ENCODE results near the gene TMEM232. TPM values are rescaled to one million over a fixed set of nuclear protein-coding genes. Genes with fewer than 3 reads are reported as not detected.

The TMEM232 gene
- total RNA-seq, 1 experiment from 2014 or later = 1.6 TPM

- Mint-ChIP-seq H3K27me3 (ENCODE audit: low read depth) (no peaks in the 10 kb centered on the region; the same call in 1 of the 2 replicates), H3K36me3 (ENCODE audit: insufficient read depth in 1 of 3, low read depth in 3 of 3) (no peaks in the 10 kb centered on the region), H3K27ac (no peak overlapping the region; a peak in 1 of 7 replicates), H3K4me3 (no peak overlapping the region), H3K9me3 (no peaks in the 10 kb centered on the region; a peak in 1 of 5 replicates), H3K4me1 (no peaks in the 10 kb centered on the region)
- H3K79me2 ChIP-seq (ENCODE audit: insufficient read depth, low read length) = no peaks in the 10 kb centered on the region
- H3K4me1 ChIP-seq (ENCODE audit: insufficient read depth, low read length) = no peaks in the 10 kb centered on the region; the same call in 1 of the 2 replicates
- H4K5ac ChIP-seq (ENCODE audit: insufficient read length, low read depth, low read length) = no peak overlapping the region
- H3K79me1 ChIP-seq (ENCODE audit: insufficient read depth, low read depth, low read length, poor library complexity, severe bottlenecking) = no peaks in the 10 kb centered on the region
- no peak overlapping the region for H2BK15ac ChIP-seq (ENCODE audit: low read depth, low read length)
- H2AK5ac ChIP-seq (ENCODE audit: insufficient read length, low read length) = no peak overlapping the region
- no peak overlapping the region for H3K56ac ChIP-seq (ENCODE audit: insufficient read length, low read depth, low read length)
- no peaks in the 10 kb centered on the region for H3K23me2 ChIP-seq (ENCODE audit: insufficient read length, low read depth, low read length, poor library complexity, severe bottlenecking)
- H3T11ph ChIP-seq (ENCODE audit: low read length) = no peak overlapping the region
- no peak overlapping the region for H3K4ac ChIP-seq (ENCODE audit: low read depth, low read length)
- no peaks in the 10 kb centered on the region for H4K20me1 ChIP-seq (ENCODE audit: control insufficient read depth, insufficient read depth, insufficient read length)
- DNase-seq = peak; percentile 36
- no peak overlapping the region for H3K18ac ChIP-seq (ENCODE audit: insufficient read length, low read depth, low read length)
- H3K27me3 ChIP-seq (ENCODE audit: insufficient read depth, low read length) = no peaks in the 10 kb centered on the region
- no peak overlapping the region for H3K14ac ChIP-seq (ENCODE audit: insufficient read depth, low read length)
- no peak overlapping the region for H3K23ac ChIP-seq (ENCODE audit: insufficient read length, low read depth, low read length)
- H3K9ac ChIP-seq (ENCODE audit: extremely low read depth, insufficient read length, low read length) = no peak overlapping the region
- no peak overlapping the region for H3K27ac ChIP-seq (ENCODE audit: insufficient read length, low read depth, low read length)
- H3K4me2 ChIP-seq (ENCODE audit: insufficient read depth, insufficient read length, low read length) = no peak overlapping the region
- H2BK12ac ChIP-seq (ENCODE audit: insufficient read length, low read depth, low read length) = no peak overlapping the region
- no CpG with 5 or more reads among the region's 2 CpGs for WGBS (ENCODE audit: extremely low coverage, insufficient read length, low lambda C conversion rate)
- H2BK5ac ChIP-seq (ENCODE audit: insufficient read length, low read length) = no peak overlapping the region
- TF ChIP-seq CTCF (conservative IDR thresholded peaks at IDR 0.05) = peak; percentile 84
- no peak overlapping the region for H2BK120ac ChIP-seq (ENCODE audit: low read depth, low read length, poor library complexity, severe bottlenecking)
- H2BK20ac ChIP-seq (ENCODE audit: low read depth, low read length, poor library complexity, severe bottlenecking) = no peak overlapping the region
- H4K91ac ChIP-seq (ENCODE audit: insufficient read length, low read depth, low read length) = no peak overlapping the region
- no peak overlapping the region for H2AFZ ChIP-seq (ENCODE audit: low read length)
- H3K9me3 ChIP-seq (ENCODE audit: control insufficient read depth, low read depth, low read length) = no peaks in the 10 kb centered on the region
- no peak overlapping the region for H4K8ac ChIP-seq (replicated peaks; ENCODE audit: insufficient read length, low read depth, low read length)
These were observed 285.4 kb downstream of the TMEM232 start for GRCh38 chr5:110441035-110441434.

Data from H9 (cell line).